HFFc6 (cell line): Measurements from ENCODE around the gene SLMAP. TPM values are rescaled to one million over a fixed set of nuclear protein-coding genes. Genes with fewer than 3 reads are reported as not detected.

Experiments
- DNase-seq: peaks from one replicate; pipeline ENCODE4 v3.0.0-alpha.2; 2018
- H3K27ac Mint-ChIP-seq: 2 replicates; pipeline ENCODE4 v1.8.0; 2020; ENCODE audit warnings: mild to moderate bottlenecking, mixed read lengths
- H3K27me3 Mint-ChIP-seq: 2 replicates; pipeline ENCODE4 v1.8.0; 2021; ENCODE audit warnings: mild to moderate bottlenecking, moderate library complexity, mixed read lengths; ENCODE audit not compliant: insufficient read depth
- H3K36me3 Mint-ChIP-seq: 2 replicates; pipeline ENCODE4 v1.8.0; 2021; ENCODE audit warnings: low read depth, mixed read lengths
- H3K4me1 Mint-ChIP-seq: 2 replicates; pipeline ENCODE4 v1.8.0; 2020; ENCODE audit warnings: low read depth, mixed read lengths
- H3K4me3 Mint-ChIP-seq: 2 replicates; pipeline ENCODE4 v1.8.0; 2020; ENCODE audit warnings: mild to moderate bottlenecking, moderate library complexity, mixed read lengths
- H3K9me3 Mint-ChIP-seq: 2 replicates; pipeline ENCODE4 v1.8.0; 2020; ENCODE audit warnings: mild to moderate bottlenecking, mixed read lengths
- total RNA-seq, 6 experiments: library from RNA; stranded (reverse); fragmentation: NEBNext Ultra II Directional; extraction: Animal tissue kit (Norgen Biotek cat#: 25700); gene quantifications; 2 replicates in 1 of 6; 3 replicates in 5 of 6; pipeline ENCODE4 v1.2.3, GENCODE V29; 2021
- TF ChIP-seq, protein P1 (sequence below): fragments of 200-600 bp; sonication (generic); IDR thresholded peaks from 2 replicates; pipeline ENCODE4 v1.5.0; 2021; ENCODE audit warnings: antibody characterized with exemption, mild to moderate bottlenecking

The SLMAP gene
- total RNA-seq, 6 experiments from 2014 or later, result 51.1 to 54.8 (median 52.3) TPM

DNA sequence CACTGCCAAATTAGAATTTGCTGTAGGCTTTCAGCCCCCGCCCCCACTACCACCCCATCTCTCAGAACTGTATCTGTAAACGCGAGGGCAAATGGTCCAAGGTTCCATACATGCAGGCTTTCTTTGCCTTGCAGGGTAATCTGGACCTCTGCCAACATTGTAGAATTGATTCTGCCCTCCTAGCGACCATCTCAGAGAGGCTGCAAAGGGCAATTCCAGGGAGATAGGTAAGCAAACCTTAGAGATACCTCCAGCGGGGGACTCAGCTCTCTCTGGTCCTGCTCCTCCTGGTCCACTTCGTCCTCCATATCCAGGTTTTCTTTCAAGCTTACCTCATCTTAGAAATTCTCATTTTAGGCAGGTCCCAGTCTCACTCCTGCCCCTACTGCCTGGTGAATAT lies 64.4 kb downstream of the SLMAP start:
- H3K36me3 Mint-ChIP-seq, result no peaks in the 10 kb centered on the region
- no peak overlapping the region for H3K27ac Mint-ChIP-seq
- H3K9me3 Mint-ChIP-seq, result no peaks in the 10 kb centered on the region
- no peak for DNase-seq
- no peak overlapping the region for H3K4me3 Mint-ChIP-seq
- no peaks in the 10 kb centered on the region; the same call in 1 of the 2 replicates for H3K27me3 Mint-ChIP-seq
- H3K4me1 Mint-ChIP-seq, result peaks cover 47% of the 10 kb centered on the region
- TF ChIP-seq, protein P1, sequence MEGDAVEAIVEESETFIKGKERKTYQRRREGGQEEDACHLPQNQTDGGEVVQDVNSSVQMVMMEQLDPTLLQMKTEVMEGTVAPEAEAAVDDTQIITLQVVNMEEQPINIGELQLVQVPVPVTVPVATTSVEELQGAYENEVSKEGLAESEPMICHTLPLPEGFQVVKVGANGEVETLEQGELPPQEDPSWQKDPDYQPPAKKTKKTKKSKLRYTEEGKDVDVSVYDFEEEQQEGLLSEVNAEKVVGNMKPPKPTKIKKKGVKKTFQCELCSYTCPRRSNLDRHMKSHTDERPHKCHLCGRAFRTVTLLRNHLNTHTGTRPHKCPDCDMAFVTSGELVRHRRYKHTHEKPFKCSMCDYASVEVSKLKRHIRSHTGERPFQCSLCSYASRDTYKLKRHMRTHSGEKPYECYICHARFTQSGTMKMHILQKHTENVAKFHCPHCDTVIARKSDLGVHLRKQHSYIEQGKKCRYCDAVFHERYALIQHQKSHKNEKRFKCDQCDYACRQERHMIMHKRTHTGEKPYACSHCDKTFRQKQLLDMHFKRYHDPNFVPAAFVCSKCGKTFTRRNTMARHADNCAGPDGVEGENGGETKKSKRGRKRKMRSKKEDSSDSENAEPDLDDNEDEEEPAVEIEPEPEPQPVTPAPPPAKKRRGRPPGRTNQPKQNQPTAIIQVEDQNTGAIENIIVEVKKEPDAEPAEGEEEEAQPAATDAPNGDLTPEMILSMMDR, result no peak

DNA sequence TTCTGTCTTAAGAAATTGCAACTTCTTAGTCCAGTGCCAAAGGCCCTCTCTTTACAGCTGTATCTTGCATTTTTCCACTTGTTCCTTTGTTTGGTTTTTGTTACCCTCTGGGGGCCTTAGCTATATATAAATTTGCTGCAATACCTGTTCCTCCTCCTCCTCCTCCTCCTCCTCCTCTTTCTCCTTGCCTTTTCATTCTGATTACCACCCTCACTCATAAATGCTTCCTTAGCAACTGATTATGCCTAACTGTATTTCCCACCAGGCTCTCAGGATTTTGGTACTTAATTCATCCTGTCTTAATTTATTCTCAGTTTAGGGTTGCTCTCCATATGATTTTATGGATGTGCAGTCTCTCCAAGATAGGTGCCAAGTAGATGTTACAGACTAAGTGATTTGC lies 65.7 kb downstream of the SLMAP start:
- TF ChIP-seq, protein P1, result no peak
- H3K36me3 Mint-ChIP-seq, result no peaks in the 10 kb centered on the region
- peaks cover 53% of the 10 kb centered on the region for H3K4me1 Mint-ChIP-seq
- H3K9me3 Mint-ChIP-seq, result no peaks in the 10 kb centered on the region
- H3K4me3 Mint-ChIP-seq, result no peak overlapping the region
- no peak overlapping the region for H3K27ac Mint-ChIP-seq
- DNase-seq, result no peak
- no peaks in the 10 kb centered on the region; the same call in 1 of the 2 replicates for H3K27me3 Mint-ChIP-seq

DNA sequence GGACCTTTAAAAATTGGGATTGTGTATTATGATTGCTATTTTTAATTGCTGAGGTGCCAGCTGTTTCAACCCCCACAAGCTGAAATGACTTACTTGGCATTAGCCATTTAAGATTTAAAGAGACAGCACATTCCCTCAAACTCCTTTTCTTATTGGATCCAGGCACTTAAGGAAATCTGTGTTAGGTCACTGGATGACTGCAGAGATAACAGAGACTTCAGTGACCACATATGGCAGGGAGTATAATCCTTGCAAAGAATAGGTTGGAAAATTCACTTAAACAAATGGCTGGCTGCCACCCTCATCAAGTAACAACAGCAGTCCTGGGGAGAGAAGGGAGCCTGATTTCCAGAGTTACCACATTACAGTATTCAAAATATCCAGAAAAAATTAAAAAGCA lies 66.6 kb downstream of the SLMAP start:
- peaks cover 53% of the 10 kb centered on the region for H3K4me1 Mint-ChIP-seq
- no peaks in the 10 kb centered on the region; the same call in 1 of the 2 replicates for H3K27me3 Mint-ChIP-seq
- H3K4me3 Mint-ChIP-seq, result no peak overlapping the region
- H3K9me3 Mint-ChIP-seq, result no peaks in the 10 kb centered on the region
- H3K36me3 Mint-ChIP-seq, result no peaks in the 10 kb centered on the region
- no peak overlapping the region for H3K27ac Mint-ChIP-seq
- DNase-seq, result no peak
- TF ChIP-seq, protein P1, result no peak

DNA sequence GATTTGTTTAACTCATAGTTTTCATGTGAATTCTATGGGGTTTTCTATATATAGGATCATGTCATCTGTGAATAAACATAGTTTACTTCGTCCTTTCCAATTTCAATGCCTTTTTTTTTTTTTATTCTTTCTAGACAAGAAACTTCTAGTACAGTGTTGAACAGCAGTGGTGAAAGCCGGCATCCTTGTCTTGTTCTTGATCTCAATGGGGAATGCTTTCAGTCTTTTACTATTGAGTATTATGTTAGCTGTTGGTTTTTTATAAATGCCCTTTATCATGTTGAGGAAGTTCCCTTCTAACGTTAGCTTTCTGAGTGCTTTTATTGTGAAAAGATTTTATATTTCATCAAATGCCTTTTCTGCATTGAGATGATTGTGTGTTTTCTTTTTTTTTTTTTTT lies 69.0 kb downstream of the SLMAP start:
- Mint-ChIP-seq H3K4me1 (peaks cover 50% of the 10 kb centered on the region), H3K9me3 (no peaks in the 10 kb centered on the region), H3K36me3 (no peaks in the 10 kb centered on the region), H3K27ac (peak overlapping the region; percentile 1; the same call in 1 of the 2 replicates), H3K27me3 (no peaks in the 10 kb centered on the region; the same call in 1 of the 2 replicates), H3K4me3 (no peak overlapping the region)
- TF ChIP-seq, protein P1, result no peak
- no peak for DNase-seq

DNA sequence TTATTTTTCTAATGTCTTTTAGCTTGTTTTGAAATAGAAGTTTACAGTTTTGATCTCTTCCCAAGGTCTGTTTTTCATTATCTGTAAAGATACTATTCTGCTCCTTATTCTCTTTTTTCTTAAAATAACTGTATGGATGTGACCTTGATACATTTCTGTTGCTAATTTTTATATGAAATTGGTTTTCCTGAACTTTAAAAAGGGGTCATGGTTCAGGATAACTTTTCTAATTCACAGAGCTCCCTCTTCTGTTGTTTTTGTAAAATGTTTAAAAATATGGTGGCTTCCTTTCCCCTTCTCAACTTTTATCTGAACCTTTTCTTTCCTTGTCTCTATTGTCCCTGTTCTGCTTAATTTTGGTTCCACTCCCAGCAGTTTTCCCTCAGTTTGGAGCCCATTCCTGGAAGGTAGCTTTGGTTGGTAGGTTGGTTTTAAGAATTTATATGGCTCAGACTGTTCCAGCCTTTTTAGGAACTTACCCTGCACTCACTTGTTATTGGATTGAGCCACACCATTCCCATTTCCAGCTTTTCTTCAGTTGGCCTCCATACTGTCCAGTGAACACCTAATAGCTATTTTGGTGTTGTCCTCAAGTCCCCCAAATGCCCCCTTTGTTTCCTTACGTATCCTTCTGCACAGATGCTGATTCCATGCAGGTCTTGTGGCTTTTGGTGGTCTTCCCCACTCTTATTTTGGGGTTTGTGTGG lies 70.3 kb downstream of the SLMAP start:
- Mint-ChIP-seq H3K4me3 (no peak overlapping the region), H3K9me3 (no peaks in the 10 kb centered on the region), H3K36me3 (no peaks in the 10 kb centered on the region), H3K27ac (peak overlapping the region; percentile 50), H3K4me1 (peaks cover 50% of the 10 kb centered on the region), H3K27me3 (no peaks in the 10 kb centered on the region; the same call in 1 of the 2 replicates)
- DNase-seq, result no peak
- TF ChIP-seq, protein P1, result peak; percentile 7; the same call in 1 of the 2 replicates
